GM13976 (cell line): ENCODE measurements around the gene TTC27.

Experiments
- DNase-seq: peaks from one replicate; pipeline ENCODE4 v3.0.0; 2012; ENCODE audit warnings: low spot score
- CTCF ChIP-seq: IDR thresholded peaks from 2 replicates; pipeline ENCODE4 v1.5.1; 2012; ENCODE audit warnings: borderline replicate concordance, mild to moderate bottlenecking; ENCODE audit not compliant: insufficient read depth; ENCODE audit errors: extremely low read depth, missing control alignments, control extremely low read depth
- in situ Hi-C: fragments of 300-500 bp; cut with MboI; formaldehyde crosslinking; loops from one replicate; pipeline ENCODE4 v1.12.0; 2022; ENCODE audit warnings: low sequenced_read_pairs, mixed read lengths, inconsistent platforms; ENCODE audit not compliant: unreplicated experiment

TTC27 gene

DNA sequence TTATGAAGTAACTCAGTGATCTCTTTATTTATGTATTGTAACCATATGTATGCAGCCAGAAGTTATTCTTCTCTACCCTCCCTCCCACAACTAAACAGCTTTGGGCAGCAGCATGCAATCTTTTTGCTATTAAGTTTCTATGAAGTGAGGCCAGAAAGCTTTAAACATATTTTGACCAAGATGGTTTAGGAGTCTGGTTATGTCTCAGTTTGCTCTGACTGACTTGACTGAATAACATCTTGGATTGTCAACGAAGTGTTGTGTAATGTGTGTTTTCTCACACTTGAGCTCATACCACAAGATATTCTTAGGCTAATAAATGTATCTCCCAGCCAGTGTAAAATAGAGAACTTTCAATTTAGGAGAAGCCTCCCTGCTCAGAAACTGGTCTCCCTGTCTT lies 104.3 kb downstream of the TTC27 start:
- in situ Hi-C loops: no loop called here
- no peak for DNase-seq
- TF ChIP-seq CTCF: no peak

GRCh38 chr2:32732912-32733472 lies 105.1 kb downstream of the TTC27 start:
- TF ChIP-seq CTCF: no peak
- DNase-seq: peak; percentile 23
- in situ Hi-C loops: no loop called here

GRCh38 chr2:32735348-32735747 lies 107.5 kb downstream of the TTC27 start:
- in situ Hi-C loops: no loop called here
- no peak for TF ChIP-seq CTCF
- no peak for DNase-seq

GRCh38 chr2:32738939-32739338 lies 111.1 kb downstream of the TTC27 start:
- no peak for TF ChIP-seq CTCF
- in situ Hi-C loops: no loop called here
- DNase-seq: no peak

GRCh38 chr2:32739664-32740063 lies 111.8 kb downstream of the TTC27 start:
- TF ChIP-seq CTCF: no peak
- no peak for DNase-seq
- in situ Hi-C loops: no loop called here

- in situ Hi-C loops: no loop called here
- TF ChIP-seq CTCF: no peak
- no peak for DNase-seq
Observed at GRCh38 chr2:32741575-32741974, 113.7 kb downstream of the TTC27 start.

GRCh38 chr2:32742376-32742775 lies 114.5 kb downstream of the TTC27 start:
- no peak for DNase-seq
- in situ Hi-C loops: no loop called here
- no peak for TF ChIP-seq CTCF
